GM12874 (cell line): ENCODE data around the gene ATF6B.

Experiments
- CTCF ChIP-seq: IDR thresholded peaks from 2 replicates; pipeline ENCODE4 v1.5.1; 2011; ENCODE audit warnings: low read depth, mild to moderate bottlenecking, control low read depth, low read length, moderate library complexity; ENCODE audit not compliant: insufficient read depth

Gene ATF6B

DNA sequence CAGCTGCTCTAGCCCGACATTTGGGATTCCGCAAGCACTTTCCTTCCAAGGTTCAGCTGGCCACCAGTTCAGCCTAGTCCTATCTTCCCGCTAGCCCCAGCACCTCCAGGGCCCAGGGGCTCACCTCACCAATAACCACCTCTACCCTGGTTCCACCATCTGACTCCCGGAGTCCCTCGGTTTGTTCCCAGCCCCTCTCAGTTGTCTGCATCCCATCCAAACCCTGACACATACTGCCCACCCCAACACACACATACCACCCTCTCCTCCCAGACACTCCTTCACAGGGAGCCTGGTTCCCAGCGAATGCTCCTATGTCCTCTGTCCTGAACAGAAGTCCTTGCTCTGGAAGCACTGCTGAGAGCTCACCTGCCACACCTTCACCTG lies 19.3 kb downstream of the ATF6B start:
- TF ChIP-seq CTCF: no peak

DNA sequence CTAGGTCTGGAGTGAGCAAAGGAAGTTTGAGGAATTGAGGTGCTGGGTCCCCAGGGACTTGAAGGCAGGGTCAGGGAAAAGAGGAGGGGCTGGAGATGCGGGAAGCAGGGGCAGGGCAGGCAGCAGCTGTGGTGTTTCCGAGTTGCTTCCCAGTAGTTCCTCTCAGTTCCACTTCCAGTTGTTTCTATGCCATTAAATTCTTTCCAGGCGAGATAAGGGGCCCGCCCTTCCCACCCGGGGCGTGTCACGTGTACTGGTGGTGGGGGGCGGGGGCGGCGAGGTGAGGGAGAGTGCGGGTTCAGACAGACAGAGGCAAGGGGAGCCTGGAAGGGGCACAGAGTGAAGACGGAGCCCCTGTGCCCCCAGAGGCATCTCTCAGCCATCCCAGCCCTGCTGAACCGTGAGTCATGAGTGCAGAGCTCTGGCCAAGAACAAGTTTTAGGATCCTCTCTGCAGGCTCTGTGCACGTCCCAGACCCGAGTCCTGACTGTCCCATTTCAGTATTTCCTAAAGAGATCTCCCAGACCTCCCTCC lies 19.9 kb downstream of the ATF6B start:
- TF ChIP-seq CTCF: no peak

GRCh38 chr6:32107406-32107805 lies 20.6 kb downstream of the ATF6B start:
- TF ChIP-seq CTCF: no peak

- no peak for TF ChIP-seq CTCF
Measured at GRCh38 chr6:32105433-32105832, 22.6 kb downstream of the ATF6B start.

DNA sequence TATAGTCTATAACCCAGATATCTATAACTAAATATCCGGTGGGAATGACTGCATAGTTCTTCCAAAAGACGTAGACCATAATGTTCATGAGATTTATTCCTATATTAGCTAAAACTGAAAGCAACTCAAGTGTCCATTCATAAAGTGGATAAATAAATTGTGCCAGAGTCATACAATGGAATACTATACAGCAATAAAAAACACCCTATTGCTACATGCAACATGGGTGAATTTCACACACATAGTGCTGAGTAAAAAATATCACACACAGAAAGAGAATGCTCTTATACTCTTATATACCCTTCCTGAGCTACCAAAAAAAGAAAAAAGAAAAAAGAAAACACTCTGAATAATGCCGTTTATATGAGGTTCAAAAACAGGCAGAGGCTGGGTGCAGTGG lies 25.8 kb downstream of the ATF6B start:
- TF ChIP-seq CTCF: no peak

- no peak for TF ChIP-seq CTCF
Measured at GRCh38 chr6:32097364-32097763, 30.7 kb downstream of the ATF6B start.

- TF ChIP-seq CTCF: no peak
Measured at GRCh38 chr6:32096394-32097258, 31.4 kb downstream of the ATF6B start.
